HepG2 (cell line): Measurements from ENCODE around the gene CLCA1. TPM values are rescaled to one million over a fixed set of nuclear protein-coding genes. Genes with fewer than 3 reads are reported as not detected.

Experiments used
- ATAC-seq: fragments of 200-7000 bp; cut with Tn5 transposase; 3 replicates; pipeline ENCODE4 v1.9.1; 2020; ENCODE audit warnings: mild to moderate bottlenecking, moderate library complexity
- BruUV-seq: library from RNA; stranded (reverse); fragments of 400-500 nt; replicated peaks from 2 replicates; lab custom pipeline; 2021; lab: Mats Ljungman, UMichigan
- CTCF ChIA-PET: fragments of 300-600 bp; formaldehyde crosslinking; extraction: SDS; loops from one replicate; lab custom pipeline; 2021; ENCODE audit warnings: low total read pairs, inconsistent platforms, low intra/inter-chr PET ratio; lab: Yijun Ruan, JAX
- POLR2A ChIA-PET: fragments of 350-600 bp; sonication (Branson Sonifier 250); formaldehyde crosslinking; loops from one replicate; lab custom pipeline; 2020; ENCODE audit warnings: antibody characterized with exemption, inconsistent platforms; lab: Yijun Ruan, JAX
- DNase-seq: peaks from one replicate; pipeline ENCODE4 v3.0.0-alpha.2; 2015; ENCODE audit warnings: low spot score
- FAIRE-seq: peaks from 3 replicates; lab custom pipeline; 2011; peaks lifted over from hg19 to GRCh38; lab: Jason Lieb, UNC
- H2AFZ ChIP-seq: one replicate; pipeline ENCODE4 v1.6.1; 2011; ENCODE audit warnings: low read length, inconsistent platforms
- H3K27ac ChIP-seq: fragments of 300-600 bp; 3 replicates; pipeline ENCODE4 v1.8.0; 2011; ENCODE audit warnings: mixed run types, mild to moderate bottlenecking, mixed read lengths, low read length, inconsistent platforms; ENCODE audit not compliant: insufficient read depth; ENCODE audit errors: extremely low read length
- H3K27me3 ChIP-seq, 2 experiments: fragments of 200-600 bp in 1 of 2; 2 replicates in 1 of 2; 3 replicates in 1 of 2; pipeline versions ENCODE4 v1.6.0 to v1.8.0; 2011; ENCODE audit warnings: low read length in 2 of 2, mild to moderate bottlenecking in 2 of 2, moderate library complexity in 2 of 2, inconsistent platforms in 1 of 2; ENCODE audit not compliant: insufficient read depth in 2 of 2, control insufficient read depth in 1 of 2
- H3K36me3 ChIP-seq, 2 experiments: fragments of 200-600 bp in 1 of 2; replicated peaks in 1 of 2; 2 replicates in 1 of 2; 3 replicates in 1 of 2; pipeline versions ENCODE4 v1.5.1 to v1.8.0; 2011; ENCODE audit warnings: low read length in 2 of 2, inconsistent platforms in 1 of 2; ENCODE audit not compliant: insufficient read depth in 2 of 2, control insufficient read depth in 1 of 2
- H3K4me1 ChIP-seq: 2 replicates; pipeline ENCODE4 v1.5.1; 2012; ENCODE audit warnings: low read length, inconsistent platforms; ENCODE audit not compliant: insufficient read depth
- H3K4me2 ChIP-seq: 2 replicates; pipeline ENCODE4 v1.6.0; 2011; ENCODE audit warnings: low read depth, low read length, inconsistent platforms
- H3K4me3 ChIP-seq, 3 experiments: fragments of 200-600 bp in 1 of 3; sonication (generic), shearing (Covaris generic) in 1 of 3; replicated peaks in 1 of 3; 2 replicates each; pipeline ENCODE4 v1.5.1; 2011 to 2016; ENCODE audit warnings: low read length in 3 of 3, inconsistent platforms in 2 of 3, low read depth in 2 of 3, mild to moderate bottlenecking in 2 of 3, control low read depth in 1 of 3, mixed read lengths in 1 of 3; ENCODE audit not compliant: insufficient read depth in 1 of 3
- H3K79me2 ChIP-seq: one replicate; pipeline ENCODE4 v1.6.1; 2011; ENCODE audit warnings: low read length, inconsistent platforms; ENCODE audit not compliant: insufficient read depth
- H3K9ac ChIP-seq: 2 replicates; pipeline ENCODE4 v1.6.0; 2011; ENCODE audit warnings: mild to moderate bottlenecking, low read depth, low read length, inconsistent platforms; ENCODE audit not compliant: insufficient read depth
- H3K9me3 ChIP-seq: 2 replicates; pipeline ENCODE4 v1.5.1; 2012; ENCODE audit warnings: mild to moderate bottlenecking, low read length
- H4K20me1 ChIP-seq: 2 replicates; pipeline ENCODE4 v1.6.0; 2011; ENCODE audit warnings: inconsistent platforms, mild to moderate bottlenecking, low read length, moderate library complexity; ENCODE audit not compliant: insufficient read depth
- FOXP1 ChIP-seq, 2 experiments: fragments of 450-650 bp in 1 of 2; IDR thresholded peaks; 2 replicates each; pipeline ENCODE4 v1.6.1; 2017 to 2018; ENCODE audit warnings: antibody characterized with exemption in 1 of 2
- HIVEP1 ChIP-seq: sonication (generic); formaldehyde crosslinking; IDR thresholded peaks from 2 replicates; pipeline ENCODE4 v1.4.0; 2020; ENCODE audit warnings: mild to moderate bottlenecking, missing genetic modification reagents
- HOXA3 ChIP-seq: sonication (generic); formaldehyde crosslinking; IDR thresholded peaks from 2 replicates; pipeline ENCODE4 v1.5.0; 2020; ENCODE audit warnings: missing genetic modification reagents
- JUN ChIP-seq: sonication (generic); formaldehyde crosslinking; IDR thresholded peaks from 2 replicates; pipeline ENCODE4 v1.4.0; 2020; ENCODE audit warnings: mild to moderate bottlenecking, missing genetic modification reagents
- KLF11 ChIP-seq: IDR thresholded peaks from 2 replicates; pipeline ENCODE4 v1.6.1; 2016; ENCODE audit warnings: missing compliant biosample characterization
- KLF9 ChIP-seq: IDR thresholded peaks from 2 replicates; pipeline ENCODE4 v1.6.1; 2016; ENCODE audit warnings: low read depth
- NFE2L2 ChIP-seq: fragments of 150-350 bp; IDR thresholded peaks from 2 replicates; pipeline ENCODE4 v1.6.1; 2014; ENCODE audit warnings: low read length
- RXRB ChIP-seq: IDR thresholded peaks from 2 replicates; pipeline ENCODE4 v1.6.1; 2016; ENCODE audit warnings: borderline replicate concordance, missing genetic modification reagents, missing compliant biosample characterization
- SNRNP70 ChIP-seq: fragments of 200-400 bp; formaldehyde crosslinking; IDR thresholded peaks from 2 replicates; pipeline ENCODE4 v1.6.1; 2017; ENCODE audit warnings: mild to moderate bottlenecking, low read depth, low read length, moderate library complexity
- SP140L ChIP-seq: sonication (generic); formaldehyde crosslinking; IDR thresholded peaks from 2 replicates; pipeline ENCODE4 v1.4.0; 2020; ENCODE audit warnings: missing genetic modification reagents, borderline replicate concordance
- ZNF350 ChIP-seq: sonication (generic); formaldehyde crosslinking; IDR thresholded peaks from 2 replicates; pipeline ENCODE4 v1.4.0; 2020; ENCODE audit warnings: mild to moderate bottlenecking, low read depth, missing genetic modification reagents, borderline replicate concordance
- ZNF431 ChIP-seq: sonication (generic); formaldehyde crosslinking; IDR thresholded peaks from 2 replicates; pipeline ENCODE4 v1.9.0; 2022; ENCODE audit warnings: missing genetic modification reagents, low read depth, mild to moderate bottlenecking, borderline replicate concordance
- WGBS: methylation state at CpG from one replicate; pipeline ENCODE4 v1.1.6; 2017; ENCODE audit warnings: low lambda C conversion rate; 5-methylcytosine and 5-hydroxymethylcytosine counted together
- in situ Hi-C: cut with HindIII; loops from 2 replicates; pipeline ENCODE4 v1.10.0; 2017; ENCODE audit warnings: low pct_unique_long_range_greater_than_20kb; ENCODE audit not compliant: extremely low pct_ligation_motif_present
- intact Hi-C: fragments of 100-400 bp; cut with micrococcal nuclease; formaldehyde crosslinking; loops from one replicate; pipeline ENCODE4 v1.10.0; 2022; ENCODE audit not compliant: unreplicated experiment
- polyA plus RNA-seq, 8 experiments: library from polyadenylated mRNA; depleted of rRNA in 3 of 8; stranded (reverse) in 7 of 8; unstranded in 1 of 8; fragments of >200 nt; fragmentation: Illumina TruSeq in 4 of 8; extraction: Trizol in 4 of 8; gene quantifications; 2 replicates each; pipeline versions ENCODE4 v1.2.1 to v1.2.3, GENCODE V29; 2011 to 2016; ENCODE audit warnings: low read depth in 4 of 8, missing spikeins in 1 of 8, mixed read lengths in 1 of 8; ENCODE audit not compliant: insufficient read depth in 1 of 8
- total RNA-seq, 5 experiments: library from RNA; depleted of rRNA; stranded (reverse); fragments of >200 nt; fragmentation: Illumina TruSeq; extraction: Trizol; gene quantifications; 2 replicates each; pipeline ENCODE4 v1.2.3, GENCODE V29; 2016; ENCODE audit warnings: low read depth in 1 of 5
- TF ChIP-seq, protein P1 (sequence below): sonication (generic); formaldehyde crosslinking; IDR thresholded peaks from 2 replicates; pipeline ENCODE4 v1.5.0; 2020; ENCODE audit warnings: mild to moderate bottlenecking, missing genetic modification reagents, moderate library complexity
- TF ChIP-seq, protein P2 (sequence below): sonication (generic); formaldehyde crosslinking; IDR thresholded peaks from 2 replicates; pipeline ENCODE4 v1.5.0; 2020; ENCODE audit warnings: missing genetic modification reagents
- TF ChIP-seq, protein P3 (sequence below), 2 experiments: fragments of 450-650 bp in 1 of 2; sonication (generic) in 1 of 2; formaldehyde crosslinking; IDR thresholded peaks; 2 replicates each; pipeline versions ENCODE4 v1.5.0 to v1.8.0; 2020 to 2022; ENCODE audit warnings: mild to moderate bottlenecking in 1 of 2, missing genetic modification reagents in 1 of 2

Gene CLCA1
- total and polyA plus RNA-seq, 2 of the 13 experiments (the other 11 are each of a cell fraction or from before 2014, with no cell fraction given), result not detected

DNA sequence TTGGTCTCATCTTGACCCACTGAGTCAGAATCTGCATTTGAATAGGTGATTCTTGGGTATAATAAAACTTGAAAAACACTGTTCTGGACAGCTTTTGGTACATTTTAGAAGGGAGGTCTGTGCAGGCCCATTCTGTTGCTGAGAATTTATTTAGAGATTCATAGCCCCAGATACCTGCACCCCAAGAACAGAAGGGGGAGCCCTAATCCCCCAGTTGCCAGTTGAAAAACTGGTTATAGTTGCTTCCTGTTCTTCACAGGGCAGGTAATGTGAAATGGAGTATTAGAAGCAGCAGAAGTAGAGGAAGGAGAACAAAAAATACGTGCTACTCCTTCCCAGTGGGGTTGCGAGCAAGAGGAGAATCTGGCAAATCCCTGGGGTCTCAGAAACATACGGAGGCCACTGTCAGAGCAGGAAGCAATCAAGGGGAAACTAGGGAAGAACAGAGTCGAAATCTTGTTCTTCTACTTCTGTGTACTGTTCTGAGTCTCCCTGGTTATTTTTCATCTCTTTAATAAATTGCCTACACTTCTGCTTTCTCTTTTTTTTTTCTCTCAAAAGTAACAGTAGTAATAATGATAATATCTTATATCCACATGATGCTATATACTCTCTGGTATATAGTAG, 49.3 kb upstream of the CLCA1 start:
- ChIA-PET POLR2A (no interaction called here), CTCF (no interaction called here)
- no peaks in the 10 kb centered on the region for H3K79me2 ChIP-seq
- H3K4me1 ChIP-seq, result no peaks in the 10 kb centered on the region
- no peak overlapping the region for H3K27ac ChIP-seq
- no peaks in the 10 kb centered on the region for H3K27me3 ChIP-seq
- in situ Hi-C loops (no loop called here), intact Hi-C loops (no loop called here)
- DNase-seq (no peak), FAIRE-seq (no peak), ATAC-seq (peak; percentile 65)
- 0% methylated on average over 4 of the region's 4 CpGs for WGBS
- no peak overlapping the region for H3K4me2 ChIP-seq
- no peak overlapping the region for H3K9ac ChIP-seq
- no peaks in the 10 kb centered on the region for H3K36me3 ChIP-seq
- BruUV-seq, result no TSS peak
- H3K9me3 ChIP-seq, result no peaks in the 10 kb centered on the region
- H4K20me1 ChIP-seq, result no peaks in the 10 kb centered on the region
- no peak for TF ChIP-seq FOXP1 (IDR thresholded peaks at IDR 0.05)
- no peak for TF ChIP-seq FOXP1 (CRISPR knock-in tag; IDR thresholded peaks at IDR 0.05)
- TF ChIP-seq JUN, result no peak
- TF ChIP-seq, protein P1, sequence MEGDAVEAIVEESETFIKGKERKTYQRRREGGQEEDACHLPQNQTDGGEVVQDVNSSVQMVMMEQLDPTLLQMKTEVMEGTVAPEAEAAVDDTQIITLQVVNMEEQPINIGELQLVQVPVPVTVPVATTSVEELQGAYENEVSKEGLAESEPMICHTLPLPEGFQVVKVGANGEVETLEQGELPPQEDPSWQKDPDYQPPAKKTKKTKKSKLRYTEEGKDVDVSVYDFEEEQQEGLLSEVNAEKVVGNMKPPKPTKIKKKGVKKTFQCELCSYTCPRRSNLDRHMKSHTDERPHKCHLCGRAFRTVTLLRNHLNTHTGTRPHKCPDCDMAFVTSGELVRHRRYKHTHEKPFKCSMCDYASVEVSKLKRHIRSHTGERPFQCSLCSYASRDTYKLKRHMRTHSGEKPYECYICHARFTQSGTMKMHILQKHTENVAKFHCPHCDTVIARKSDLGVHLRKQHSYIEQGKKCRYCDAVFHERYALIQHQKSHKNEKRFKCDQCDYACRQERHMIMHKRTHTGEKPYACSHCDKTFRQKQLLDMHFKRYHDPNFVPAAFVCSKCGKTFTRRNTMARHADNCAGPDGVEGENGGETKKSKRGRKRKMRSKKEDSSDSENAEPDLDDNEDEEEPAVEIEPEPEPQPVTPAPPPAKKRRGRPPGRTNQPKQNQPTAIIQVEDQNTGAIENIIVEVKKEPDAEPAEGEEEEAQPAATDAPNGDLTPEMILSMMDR (CRISPR knock-in tag), result peak; percentile 28
- H2AFZ ChIP-seq, result no peak overlapping the region
- no peak overlapping the region for H3K4me3 ChIP-seq

DNA sequence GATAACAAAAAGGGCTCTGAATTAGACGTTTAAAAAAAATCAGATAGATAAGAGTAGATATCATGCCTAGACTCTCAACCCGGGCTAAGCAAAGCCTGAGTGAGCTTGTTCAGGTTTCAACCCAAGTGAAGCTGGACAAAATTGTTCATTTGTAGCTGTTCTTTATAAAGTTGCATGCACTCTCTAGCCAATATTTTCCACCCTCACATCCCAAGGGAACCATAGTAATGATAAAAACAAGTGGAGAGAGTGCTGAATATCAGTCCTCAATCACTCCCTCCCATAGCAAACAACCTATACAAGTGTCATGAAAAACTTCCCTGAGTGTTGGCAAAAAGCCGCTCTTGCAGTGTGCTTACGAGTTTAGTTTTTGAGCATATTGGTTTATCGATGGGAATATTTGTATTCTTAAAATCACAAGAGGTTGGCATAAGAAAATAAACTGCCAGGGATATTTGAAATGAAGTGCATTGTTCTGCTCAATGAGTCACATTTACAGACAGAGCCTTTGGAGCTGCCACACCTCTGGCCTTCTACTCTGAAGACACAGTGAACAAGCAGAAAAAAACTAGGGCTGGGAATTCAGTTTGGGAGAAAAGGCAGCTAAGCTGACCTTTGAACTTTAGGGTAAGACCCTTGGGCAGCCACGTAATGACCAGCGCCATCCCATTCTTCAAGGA, 47.0 kb upstream of the CLCA1 start:
- H3K27ac ChIP-seq, result no peak overlapping the region
- FAIRE-seq, result no peak
- DNase-seq, result no peak
- no peaks in the 10 kb centered on the region for H3K9me3 ChIP-seq
- no TSS peak for BruUV-seq
- H3K79me2 ChIP-seq, result no peaks in the 10 kb centered on the region
- no peaks in the 10 kb centered on the region for H4K20me1 ChIP-seq
- WGBS, result 18% methylated on average over 7 of the region's 7 CpGs
- intact Hi-C loops, result no loop called here
- no peaks in the 10 kb centered on the region for H3K36me3 ChIP-seq
- H3K4me2 ChIP-seq, result no peak overlapping the region
- in situ Hi-C loops, result no loop called here
- no peak overlapping the region for H3K4me3 ChIP-seq
- no peak overlapping the region for H2AFZ ChIP-seq
- H3K4me1 ChIP-seq, result no peaks in the 10 kb centered on the region
- no peak for ATAC-seq
- ChIA-PET CTCF (no interaction called here), POLR2A (no interaction called here)
- H3K9ac ChIP-seq, result no peak overlapping the region
- no peaks in the 10 kb centered on the region for H3K27me3 ChIP-seq
- TF ChIP-seq, protein P2, sequence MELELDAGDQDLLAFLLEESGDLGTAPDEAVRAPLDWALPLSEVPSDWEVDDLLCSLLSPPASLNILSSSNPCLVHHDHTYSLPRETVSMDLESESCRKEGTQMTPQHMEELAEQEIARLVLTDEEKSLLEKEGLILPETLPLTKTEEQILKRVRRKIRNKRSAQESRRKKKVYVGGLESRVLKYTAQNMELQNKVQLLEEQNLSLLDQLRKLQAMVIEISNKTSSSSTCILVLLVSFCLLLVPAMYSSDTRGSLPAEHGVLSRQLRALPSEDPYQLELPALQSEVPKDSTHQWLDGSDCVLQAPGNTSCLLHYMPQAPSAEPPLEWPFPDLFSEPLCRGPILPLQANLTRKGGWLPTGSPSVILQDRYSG (CRISPR knock-in tag), result no peak
- no peak for TF ChIP-seq ZNF350 (CRISPR knock-in tag)
- no peak for TF ChIP-seq RXRB (CRISPR knock-in tag)
- no peak for TF ChIP-seq SNRNP70
- TF ChIP-seq, protein P3, sequence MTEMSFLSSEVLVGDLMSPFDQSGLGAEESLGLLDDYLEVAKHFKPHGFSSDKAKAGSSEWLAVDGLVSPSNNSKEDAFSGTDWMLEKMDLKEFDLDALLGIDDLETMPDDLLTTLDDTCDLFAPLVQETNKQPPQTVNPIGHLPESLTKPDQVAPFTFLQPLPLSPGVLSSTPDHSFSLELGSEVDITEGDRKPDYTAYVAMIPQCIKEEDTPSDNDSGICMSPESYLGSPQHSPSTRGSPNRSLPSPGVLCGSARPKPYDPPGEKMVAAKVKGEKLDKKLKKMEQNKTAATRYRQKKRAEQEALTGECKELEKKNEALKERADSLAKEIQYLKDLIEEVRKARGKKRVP (CRISPR knock-in tag; IDR thresholded peaks at IDR 0.05), result no peak
- no peak for TF ChIP-seq HIVEP1
- no peak for TF ChIP-seq NFE2L2
- TF ChIP-seq HOXA3 (CRISPR knock-in tag), result no peak
- no peak for TF ChIP-seq KLF11 (CRISPR knock-in tag)
- TF ChIP-seq SP140L, result no peak
- TF ChIP-seq ZNF431 (CRISPR knock-in tag), result no peak
- TF ChIP-seq KLF9, result no peak
